ENCODE data around the gene CNDP2. TPM values are rescaled to one million over a fixed set of nuclear protein-coding genes. Genes with fewer than 3 reads are reported as not detected.

The CNDP2 gene
- polyA plus RNA-seq, 1 donor from 2014 or later = 179 TPM

GRCh38 chr18:74482697-74483096, 13.5 kb upstream of the CNDP2 start:
- Mint-ChIP-seq H3K27ac (no peak overlapping the region), H3K9me3 (no peaks in the 10 kb centered on the region), H3K27me3 (peaks cover 14% of the 10 kb centered on the region), H3K36me3 (peaks cover 4% of the 10 kb centered on the region), H3K4me1 (peaks cover 0 to 6% (median 0%) of the 10 kb centered on the region in 3 donors), H3K4me3 (no peak overlapping the region)

GRCh38 chr18:74486119-74486849, 9.9 kb upstream of the CNDP2 start:
- Mint-ChIP-seq H3K36me3 (no peaks in the 10 kb centered on the region), H3K27ac (peak overlapping the region in 1 of 3 donors; percentile 50), H3K9me3 (no peaks in the 10 kb centered on the region), H3K4me1 (peaks cover 0 to 6% (median 3%) of the 10 kb centered on the region in 3 donors), H3K27me3 (peaks cover 6% of the 10 kb centered on the region), H3K4me3 (no peak overlapping the region)

- H3K4me1 Mint-ChIP-seq = peaks cover 0 to 6% (median 3%) of the 10 kb centered on the region in 3 donors
- H3K27me3 Mint-ChIP-seq = peaks cover 8% of the 10 kb centered on the region
- H3K27ac Mint-ChIP-seq = no peak overlapping the region
- H3K4me3 Mint-ChIP-seq = no peak overlapping the region
- H3K9me3 Mint-ChIP-seq = no peaks in the 10 kb centered on the region
- H3K36me3 Mint-ChIP-seq = no peaks in the 10 kb centered on the region
Measured at GRCh38 chr18:74488354-74488753, 7.8 kb upstream of the CNDP2 start.

- Mint-ChIP-seq H3K4me3 (no peak overlapping the region), H3K27me3 (peaks cover 8% of the 10 kb centered on the region), H3K4me1 (peaks cover 0 to 6% (median 3%) of the 10 kb centered on the region in 3 donors), H3K36me3 (no peaks in the 10 kb centered on the region), H3K9me3 (no peaks in the 10 kb centered on the region), H3K27ac (peak overlapping the region in 1 of 3 donors; percentile 67)
Measured at GRCh38 chr18:74488864-74489263, 7.3 kb upstream of the CNDP2 start.

GRCh38 chr18:74489676-74490075, 6.5 kb upstream of the CNDP2 start:
- Mint-ChIP-seq H3K36me3 (no peaks in the 10 kb centered on the region), H3K9me3 (no peaks in the 10 kb centered on the region), H3K4me1 (peaks cover 0 to 3% (median 3%) of the 10 kb centered on the region in 3 donors), H3K27me3 (peaks cover 8% of the 10 kb centered on the region), H3K4me3 (no peak overlapping the region), H3K27ac (peak overlapping the region in 1 of 3 donors; percentile 67)

GRCh38 chr18:74492259-74492658, 3.9 kb upstream of the CNDP2 start:
- H3K4me3 Mint-ChIP-seq = peak overlapping the region in 1 of 4 donors; percentile 11
- no peak overlapping the region for H3K27ac Mint-ChIP-seq
- H3K9me3 Mint-ChIP-seq = no peaks in the 10 kb centered on the region
- no peaks in the 10 kb centered on the region for H3K36me3 Mint-ChIP-seq
- peaks cover 10 to 13% (median 11%) of the 10 kb centered on the region in 3 donors for H3K4me1 Mint-ChIP-seq
- H3K27me3 Mint-ChIP-seq = peaks cover 5% of the 10 kb centered on the region

GRCh38 chr18:74493689-74494088, 2.5 kb upstream of the CNDP2 start:
- H3K9me3 Mint-ChIP-seq = no peaks in the 10 kb centered on the region
- peak overlapping the region in 2 of 4 donors; percentile 30 to 73 for H3K4me3 Mint-ChIP-seq
- H3K27ac Mint-ChIP-seq = peak overlapping the region in 2 of 3 donors; percentile 17 to 94
- H3K36me3 Mint-ChIP-seq = no peaks in the 10 kb centered on the region
- H3K4me1 Mint-ChIP-seq = peaks cover 18 to 23% (median 21%) of the 10 kb centered on the region in 3 donors
- H3K27me3 Mint-ChIP-seq = peaks cover 2% of the 10 kb centered on the region

- H3K27ac Mint-ChIP-seq = peak overlapping the region in 2 of 3 donors; percentile 16 to 17
- H3K27me3 Mint-ChIP-seq = peaks cover 2% of the 10 kb centered on the region
- H3K4me3 Mint-ChIP-seq = peak overlapping the region in 2 of 4 donors; percentile 60 to 73
- no peaks in the 10 kb centered on the region for H3K36me3 Mint-ChIP-seq
- peaks cover 21 to 30% (median 28%) of the 10 kb centered on the region in 3 donors for H3K4me1 Mint-ChIP-seq
- no peaks in the 10 kb centered on the region for H3K9me3 Mint-ChIP-seq
Measured at GRCh38 chr18:74494514-74494913, 1.6 kb upstream of the CNDP2 start.

GRCh38 chr18:74496508-74497323, 553 bp downstream of the CNDP2 start:
- H3K9me3 Mint-ChIP-seq = no peaks in the 10 kb centered on the region
- peak overlapping the region; percentile 91 to 98 (median 96) for H3K4me3 Mint-ChIP-seq
- no peaks in the 10 kb centered on the region for H3K36me3 Mint-ChIP-seq
- peaks cover 2% of the 10 kb centered on the region for H3K27me3 Mint-ChIP-seq
- H3K27ac Mint-ChIP-seq = peak overlapping the region; percentile 96 to 98 (median 97)
- peaks cover 33 to 41% (median 40%) of the 10 kb centered on the region in 3 donors for H3K4me1 Mint-ChIP-seq

- Mint-ChIP-seq H3K4me3 (peak overlapping the region; percentile 91 to 98 (median 96)), H3K4me1 (peaks cover 33 to 41% (median 40%) of the 10 kb centered on the region in 3 donors), H3K9me3 (no peaks in the 10 kb centered on the region), H3K27ac (peak overlapping the region; percentile 85 to 93 (median 89)), H3K36me3 (no peaks in the 10 kb centered on the region), H3K27me3 (no peaks in the 10 kb centered on the region)
Measured at GRCh38 chr18:74497324-74497676, 1.1 kb downstream of the CNDP2 start.

- Mint-ChIP-seq H3K27ac (peak overlapping the region; percentile 85 to 93 (median 89)), H3K4me3 (peak overlapping the region; percentile 91 to 98 (median 96)), H3K36me3 (no peaks in the 10 kb centered on the region), H3K4me1 (peaks cover 33 to 42% (median 41%) of the 10 kb centered on the region in 3 donors), H3K27me3 (no peaks in the 10 kb centered on the region), H3K9me3 (no peaks in the 10 kb centered on the region)
Measured at GRCh38 chr18:74497778-74498177, 1.6 kb downstream of the CNDP2 start.

GRCh38 chr18:74498712-74499627, 2.8 kb downstream of the CNDP2 start:
- Mint-ChIP-seq H3K27ac (peak overlapping the region; percentile 89 to 99 (median 98)), H3K36me3 (peaks cover 2% of the 10 kb centered on the region), H3K4me3 (peak overlapping the region; percentile 90 to 98 (median 94)), H3K27me3 (no peaks in the 10 kb centered on the region), H3K4me1 (peaks cover 33 to 47% (median 41%) of the 10 kb centered on the region in 3 donors), H3K9me3 (no peaks in the 10 kb centered on the region)

GRCh38 chr18:74499633-74500032, 3.5 kb downstream of the CNDP2 start:
- Mint-ChIP-seq H3K27ac (peak overlapping the region; percentile 89 to 99 (median 98)), H3K36me3 (peaks cover 2% of the 10 kb centered on the region), H3K9me3 (no peaks in the 10 kb centered on the region), H3K4me1 (peaks cover 34 to 49% (median 41%) of the 10 kb centered on the region in 3 donors), H3K4me3 (peak overlapping the region; percentile 90 to 98 (median 94)), H3K27me3 (no peaks in the 10 kb centered on the region)

- Mint-ChIP-seq H3K4me1 (peaks cover 35 to 49% (median 40%) of the 10 kb centered on the region in 3 donors), H3K4me3 (peak overlapping the region; percentile 90 to 98 (median 94)), H3K9me3 (no peaks in the 10 kb centered on the region), H3K27me3 (no peaks in the 10 kb centered on the region), H3K27ac (peak overlapping the region; percentile 82 to 99 (median 98)), H3K36me3 (peaks cover 2% of the 10 kb centered on the region)
Measured at GRCh38 chr18:74500372-74500771, 4.2 kb downstream of the CNDP2 start.

All from IgD-negative memory B cell (primary cell).